OCI-M1 (cell line): ENCODE data around the gene TP53TG3B.
"Not testable (repeated sequence)": the region's sequence is repeated elsewhere in the genome, so short reads cannot be mapped to it uniquely, and the experiment has no call there.

Source experiments
- DNase-seq: peaks from one replicate; lab custom pipeline; 2025; lab: John Stamatoyannopoulos, UW

TP53TG3B gene

DNA sequence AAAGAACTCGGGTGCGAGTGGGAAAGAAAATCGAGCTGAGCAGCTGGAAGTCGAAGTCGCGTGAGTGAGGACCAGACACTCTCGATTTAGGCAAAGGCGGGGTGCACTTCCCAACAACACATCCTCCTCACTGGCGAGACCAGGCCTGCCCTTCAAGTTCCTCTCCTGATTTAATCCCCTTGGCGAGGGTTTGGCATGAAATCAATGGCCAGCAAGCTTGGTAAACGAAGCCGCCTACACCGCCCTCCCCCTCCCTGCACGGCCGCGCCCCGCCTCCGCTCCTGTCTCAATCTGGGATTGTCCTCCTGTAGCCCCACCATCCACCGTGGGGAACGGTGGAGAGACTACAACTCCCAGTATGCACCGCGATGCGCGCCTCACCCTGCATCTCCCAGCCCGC lies at the start of gene TP53TG3B:
Gene TP53TG3B (plus strand): TSS at position 301 of the 400 bp plus-strand sequence. CDS start 68 bp downstream, at position 369.
- DNase-seq: not testable (repeated sequence)

GRCh38 chr16:33336226-33337012 lies 24.2 kb upstream of the TP53TG3B start:
- not testable (repeated sequence) for DNase-seq

DNA sequence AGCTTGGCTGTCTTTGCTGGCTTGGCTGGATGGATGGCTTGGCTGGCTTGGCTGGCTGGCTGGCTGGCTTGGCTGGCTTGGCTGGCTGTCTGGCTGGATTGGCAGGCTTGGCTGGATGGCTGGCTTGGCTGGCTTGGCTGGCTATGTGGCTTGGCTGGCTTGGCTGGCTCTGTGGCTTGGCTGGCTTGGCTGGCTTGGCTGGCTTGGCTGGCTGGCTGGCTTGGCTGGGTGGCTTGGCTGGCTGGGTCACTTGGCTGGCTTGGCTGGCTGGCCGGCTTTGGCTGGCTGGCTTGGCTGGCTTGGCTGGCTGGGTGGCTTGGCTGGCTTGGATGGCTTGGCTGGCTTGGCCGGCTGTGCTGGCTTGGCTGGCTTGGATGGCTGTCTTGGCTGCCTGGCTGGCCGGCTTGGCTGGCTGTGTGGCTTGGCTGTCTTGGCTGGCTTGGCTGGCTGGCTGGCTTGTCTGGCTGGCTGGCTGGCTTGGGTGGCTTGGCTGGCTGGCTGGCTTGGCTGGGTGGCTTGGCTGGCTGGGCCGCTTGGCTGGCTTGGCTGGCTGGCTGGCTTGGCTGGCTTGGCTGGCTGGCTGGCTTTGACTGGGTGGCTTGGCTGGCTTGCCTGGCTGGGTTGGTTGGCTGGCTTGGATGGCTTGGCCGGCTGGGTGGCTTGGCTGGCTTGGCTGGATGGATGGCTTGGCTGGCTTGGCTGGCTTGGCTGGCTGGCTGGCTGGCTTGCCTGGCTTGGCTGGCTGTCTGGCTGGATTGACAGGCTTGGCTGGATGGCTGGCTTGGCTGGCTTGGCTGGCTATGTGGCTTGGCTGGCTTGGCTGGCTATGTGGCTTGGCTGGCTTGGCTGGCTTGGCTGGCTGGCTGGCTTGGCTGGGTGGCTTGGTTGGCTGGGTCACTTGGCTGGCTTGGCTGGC lies 22.8 kb upstream of the TP53TG3B start:
- not testable (repeated sequence) for DNase-seq

- DNase-seq: not testable (repeated sequence)
Measured at GRCh38 chr16:33338543-33338951, 22.1 kb upstream of the TP53TG3B start.

DNA sequence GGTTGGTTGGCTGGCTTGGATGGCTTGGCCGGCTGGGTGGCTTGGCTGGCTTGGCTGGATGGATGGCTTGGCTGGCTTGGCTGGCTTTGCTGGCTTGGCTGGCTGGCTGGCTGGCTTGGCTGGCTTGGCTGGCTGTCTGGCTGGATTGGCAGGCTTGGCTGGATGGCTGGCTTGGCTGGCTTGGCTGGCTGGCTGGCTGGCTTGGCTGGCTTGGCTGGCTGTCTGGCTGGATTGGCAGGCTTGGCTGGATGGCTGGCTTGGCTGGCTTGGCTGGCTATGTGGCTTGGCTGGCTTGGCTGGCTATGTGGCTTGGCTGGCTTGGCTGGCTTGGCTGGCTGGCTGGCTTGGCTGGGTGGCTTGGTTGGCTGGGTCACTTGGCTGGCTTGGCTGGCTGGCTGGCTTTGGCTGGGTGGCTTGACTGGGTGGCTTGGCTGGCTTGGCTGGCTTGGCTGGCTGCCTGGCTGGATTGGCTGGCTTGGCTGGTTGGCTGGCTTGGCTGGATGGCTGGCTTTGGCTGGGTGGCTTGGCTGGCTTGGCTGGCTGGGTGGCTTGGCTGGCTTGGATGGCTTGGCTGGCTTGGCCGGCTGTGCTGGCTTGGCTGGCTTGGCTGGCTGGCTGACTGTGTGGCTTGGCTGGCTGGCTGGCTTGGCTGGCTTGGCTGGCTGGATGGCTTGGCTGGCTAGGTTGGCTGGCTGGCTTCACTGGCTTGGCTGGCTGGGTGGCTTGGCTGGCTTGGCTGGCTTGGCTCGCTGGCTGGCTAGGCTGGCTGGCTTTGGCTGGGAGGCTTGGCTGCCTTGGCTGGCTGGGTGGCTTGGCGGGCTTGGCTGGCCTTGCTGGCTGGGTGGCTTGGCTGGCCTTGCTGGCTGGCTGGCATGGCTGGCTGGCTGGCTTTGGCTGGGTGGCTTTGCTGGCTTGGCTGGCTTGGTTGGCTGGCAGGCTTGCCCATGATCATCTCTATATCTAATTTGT lies 21.3 kb upstream of the TP53TG3B start:
- not testable (repeated sequence) for DNase-seq
